ENCODE data around the gene ZNHIT2.

ZNHIT2 gene

GRCh38 chr11:65103476-65103875 lies 14.0 kb downstream of the ZNHIT2 start:
- DNase-seq (ENCODE audit: low read depth): no peak

GRCh38 chr11:65102142-65103095 lies 15.1 kb downstream of the ZNHIT2 start:
- no peak for DNase-seq (ENCODE audit: low read depth)

- DNase-seq (ENCODE audit: low read depth): no peak
Measured at GRCh38 chr11:65100674-65101350, 16.7 kb downstream of the ZNHIT2 start.

GRCh38 chr11:65096926-65097325 lies 20.6 kb downstream of the ZNHIT2 start:
- no peak for DNase-seq (ENCODE audit: low read depth)

GRCh38 chr11:65095974-65096806 lies 21.3 kb downstream of the ZNHIT2 start, which contains the start of gene VPS51:
Gene VPS51, plus strand, starts transcription at chr11:65096214. Its CDS starts 37 bp downstream, at chr11:65096251.
- no peak for DNase-seq (ENCODE audit: low read depth)

- DNase-seq (ENCODE audit: low read depth): no peak
Measured at GRCh38 chr11:65095427-65095826, 22.1 kb downstream of the ZNHIT2 start.

GRCh38 chr11:65090628-65091027 lies 26.9 kb downstream of the ZNHIT2 start:
- DNase-seq (ENCODE audit: low read depth): no peak

- DNase-seq (ENCODE audit: low read depth): no peak
Measured at GRCh38 chr11:65089621-65090020, 27.9 kb downstream of the ZNHIT2 start.

- no peak for DNase-seq (ENCODE audit: low read depth)
Measured at GRCh38 chr11:65087827-65088226, 29.7 kb downstream of the ZNHIT2 start.

GRCh38 chr11:65087216-65087615 lies 30.3 kb downstream of the ZNHIT2 start:
- no peak for DNase-seq (ENCODE audit: low read depth)

GRCh38 chr11:65086809-65087208 lies 30.7 kb downstream of the ZNHIT2 start:
- no peak for DNase-seq (ENCODE audit: low read depth)

- DNase-seq (ENCODE audit: low read depth): no peak
Measured at GRCh38 chr11:65085446-65085845, 32.1 kb downstream of the ZNHIT2 start.

GRCh38 chr11:65084598-65085375 lies 32.7 kb downstream of the ZNHIT2 start:
- DNase-seq (ENCODE audit: low read depth): no peak

- DNase-seq (ENCODE audit: low read depth): peak; percentile 78
Measured at GRCh38 chr11:65083834-65084597, 33.5 kb downstream of the ZNHIT2 start, which contains the start of the genes CDCA5 and ZFPL1. Gene CDCA5, minus strand, starts transcription at chr11:65084040. Its CDS starts 62 bp downstream, at chr11:65083978. Gene ZFPL1, plus strand, starts transcription at chr11:65084222. Its CDS starts 477 bp downstream, at chr11:65084699.

- DNase-seq (ENCODE audit: low read depth): no peak
Measured at GRCh38 chr11:65083134-65083833, 34.2 kb downstream of the ZNHIT2 start.

GRCh38 chr11:65078786-65079342 lies 38.6 kb downstream of the ZNHIT2 start:
- no peak for DNase-seq (ENCODE audit: low read depth)

GRCh38 chr11:65078151-65078550 lies 39.4 kb downstream of the ZNHIT2 start:
- DNase-seq (ENCODE audit: low read depth): no peak

GRCh38 chr11:65077451-65077850 lies 40.0 kb downstream of the ZNHIT2 start:
- DNase-seq (ENCODE audit: low read depth): no peak

GRCh38 chr11:65072631-65072966 lies 44.9 kb downstream of the ZNHIT2 start:
- no peak for DNase-seq (ENCODE audit: low read depth)

All from HS-5 (cell line).